Immature natural killer cell (primary cell): Measurements from ENCODE around the gene GRK5. TPM values are rescaled to one million over a fixed set of nuclear protein-coding genes. Genes with fewer than 3 reads are reported as not detected.
"Not testable (repeated sequence)": the region's sequence is repeated elsewhere in the genome, so short reads cannot be mapped to it uniquely, and the experiment has no call there.

Experiments
- DNase-seq, 3 donors: peaks; one replicate each; pipeline ENCODE4 v3.0.0; 2022; ENCODE audit warnings: mixed read lengths in 1 of 3
- H3K27ac Mint-ChIP-seq, 6 donors: one replicate each; pipeline ENCODE4 v1.8.0; 2020; ENCODE audit warnings: mixed read lengths in 6 of 6, mild to moderate bottlenecking in 5 of 6, inconsistent platforms in 4 of 6, moderate library complexity in 3 of 6
- H3K27me3 Mint-ChIP-seq, 3 donors: one replicate each; pipeline ENCODE4 v1.8.0; 2020 to 2021; ENCODE audit warnings: low read depth in 3 of 3, mild to moderate bottlenecking in 3 of 3, mixed read lengths in 3 of 3, moderate library complexity in 3 of 3, inconsistent platforms in 1 of 3
- H3K36me3 Mint-ChIP-seq, 3 donors: one replicate each; pipeline ENCODE4 v1.8.0; 2020; ENCODE audit warnings: mixed read lengths in 3 of 3, inconsistent platforms in 2 of 3, mild to moderate bottlenecking in 2 of 3
- H3K4me1 Mint-ChIP-seq, 2 donors: one replicate each; pipeline ENCODE4 v1.8.0; 2020; ENCODE audit warnings: inconsistent platforms in 2 of 2, mild to moderate bottlenecking in 2 of 2, mixed read lengths in 2 of 2, moderate library complexity in 1 of 2
- H3K4me3 Mint-ChIP-seq, 5 donors: one replicate each; pipeline ENCODE4 v1.8.0; 2020; ENCODE audit warnings: mild to moderate bottlenecking in 5 of 5, mixed read lengths in 5 of 5, inconsistent platforms in 3 of 5, moderate library complexity in 3 of 5
- H3K9me3 Mint-ChIP-seq, 6 donors: one replicate each; pipeline ENCODE4 v1.8.0; 2020; ENCODE audit warnings: mild to moderate bottlenecking in 6 of 6, mixed read lengths in 6 of 6, inconsistent platforms in 4 of 6, moderate library complexity in 3 of 6
- polyA plus RNA-seq, 3 donors: library from polyadenylated mRNA; unstranded; fragments of 300-500 nt; fragmentation: Illumina TruSeq; gene quantifications; one replicate each; pipeline ENCODE4 v1.2.3, GENCODE V29; 2021

The GRK5 gene
- polyA plus RNA-seq, 3 donors from 2014 or later, result 2.1 to 12.4 (median 3.3) TPM

DNA sequence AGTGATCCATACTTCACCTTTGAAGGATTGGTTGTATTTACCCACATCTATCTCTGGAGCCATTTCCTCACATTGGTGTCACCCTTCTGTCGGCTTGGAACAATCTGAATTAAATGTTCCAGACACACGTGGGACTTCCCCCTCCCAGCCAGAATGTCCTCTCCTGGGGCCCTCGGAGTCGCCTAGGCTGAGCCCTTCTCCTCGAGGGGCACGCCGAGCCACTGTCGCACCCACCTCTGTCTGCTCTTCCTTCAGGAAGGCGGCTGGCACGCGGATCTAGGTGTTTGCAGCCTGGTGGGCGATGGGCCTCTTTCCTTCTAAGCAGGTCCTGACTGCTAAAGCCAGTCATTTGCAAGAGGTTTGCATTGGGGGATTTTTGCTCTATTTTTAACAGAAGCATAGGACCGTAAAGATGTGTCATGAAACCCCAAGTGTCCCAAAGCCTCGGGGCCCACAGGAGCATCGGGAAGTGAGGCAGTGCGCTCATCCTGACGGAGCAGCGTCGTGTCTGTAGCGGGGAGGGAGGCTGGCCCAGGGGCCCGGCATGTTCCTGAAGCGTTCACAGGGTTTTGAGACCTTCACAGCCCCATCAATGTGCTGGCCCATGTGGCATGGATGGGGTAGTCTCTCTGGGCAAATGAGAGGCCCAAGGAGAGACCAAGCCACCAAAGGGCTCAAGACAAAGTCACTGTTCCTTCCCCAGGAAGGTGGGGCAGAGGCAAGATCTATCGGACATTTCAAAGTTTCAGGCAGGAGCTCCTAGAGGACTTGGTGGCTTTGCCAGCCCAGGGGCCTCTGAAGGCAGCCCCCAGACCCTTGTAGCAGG, 248.5 kb downstream of the GRK5 start:
- Mint-ChIP-seq H3K4me1 (no peaks in the 10 kb centered on the region), H3K27ac (no peak overlapping the region), H3K36me3 (peaks cover 0 to 11% (median 0%) of the 10 kb centered on the region in 3 donors), H3K27me3 (peaks cover 0 to 3% (median 0%) of the 10 kb centered on the region in 3 donors), H3K9me3 (no peaks in the 10 kb centered on the region), H3K4me3 (no peak overlapping the region)
- no peak for DNase-seq

DNA sequence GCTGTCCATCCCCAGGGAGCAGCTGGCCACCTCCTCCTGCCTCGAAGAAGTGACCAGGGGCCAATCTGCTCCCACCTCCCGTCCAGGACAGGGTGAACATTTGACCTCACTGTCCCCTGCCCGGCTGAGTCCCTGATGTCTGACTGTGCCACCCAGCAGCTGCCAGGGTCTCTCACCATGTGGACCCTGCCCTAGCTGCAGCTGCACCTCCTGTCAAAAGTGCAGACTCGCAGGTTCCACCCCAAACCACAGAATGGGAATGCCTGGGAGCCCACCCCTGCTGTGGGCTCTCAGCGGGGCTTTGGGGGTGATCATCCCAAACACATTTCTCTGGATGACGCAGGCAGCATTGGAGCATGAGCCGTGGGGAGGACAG, 249.1 kb downstream of the GRK5 start:
- DNase-seq, result no peak
- no peak overlapping the region for H3K27ac Mint-ChIP-seq
- no peaks in the 10 kb centered on the region for H3K9me3 Mint-ChIP-seq
- H3K27me3 Mint-ChIP-seq, result peaks cover 0 to 3% (median 0%) of the 10 kb centered on the region in 3 donors
- H3K4me3 Mint-ChIP-seq, result no peak overlapping the region
- peaks cover 0 to 11% (median 0%) of the 10 kb centered on the region in 3 donors for H3K36me3 Mint-ChIP-seq
- no peaks in the 10 kb centered on the region for H3K4me1 Mint-ChIP-seq

DNA sequence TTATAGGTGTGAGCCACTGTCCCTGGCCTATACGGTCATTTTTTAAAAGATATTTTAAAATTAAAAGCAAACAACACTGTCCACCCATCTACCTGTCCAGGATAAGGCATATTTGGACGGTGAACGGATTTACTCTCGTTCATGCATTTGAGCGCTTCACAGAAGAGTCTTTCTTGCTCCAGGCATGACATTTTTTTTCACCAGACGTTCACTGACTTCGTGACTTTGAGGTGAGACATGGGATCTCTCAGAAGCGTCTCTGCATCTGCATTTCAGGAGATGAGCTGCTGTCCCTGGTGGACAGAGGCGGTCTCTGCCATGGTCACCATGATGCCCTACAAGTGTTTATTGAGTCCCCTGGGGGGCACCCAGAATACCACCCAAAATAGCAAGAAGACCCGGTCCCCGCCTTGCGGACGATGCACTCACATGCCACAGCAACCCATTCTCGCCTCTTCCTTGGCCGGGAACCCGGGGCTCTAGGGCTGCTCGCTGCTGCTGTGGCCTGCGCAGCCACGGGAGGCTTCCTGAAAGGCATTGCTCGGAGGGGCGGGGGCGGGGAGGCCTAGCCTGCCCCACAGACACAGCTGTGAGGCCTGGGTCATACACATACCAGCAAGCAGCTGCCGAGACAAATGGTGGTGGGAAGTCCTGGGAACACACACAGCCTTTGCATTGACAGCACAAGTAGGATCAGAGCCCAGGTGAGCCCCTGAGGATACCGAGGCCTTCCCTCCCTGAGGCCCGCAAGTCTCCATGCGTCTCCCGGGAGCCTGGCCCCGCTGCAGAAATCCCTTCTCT, 250.8 kb downstream of the GRK5 start:
- no peak overlapping the region for H3K4me3 Mint-ChIP-seq

DNA sequence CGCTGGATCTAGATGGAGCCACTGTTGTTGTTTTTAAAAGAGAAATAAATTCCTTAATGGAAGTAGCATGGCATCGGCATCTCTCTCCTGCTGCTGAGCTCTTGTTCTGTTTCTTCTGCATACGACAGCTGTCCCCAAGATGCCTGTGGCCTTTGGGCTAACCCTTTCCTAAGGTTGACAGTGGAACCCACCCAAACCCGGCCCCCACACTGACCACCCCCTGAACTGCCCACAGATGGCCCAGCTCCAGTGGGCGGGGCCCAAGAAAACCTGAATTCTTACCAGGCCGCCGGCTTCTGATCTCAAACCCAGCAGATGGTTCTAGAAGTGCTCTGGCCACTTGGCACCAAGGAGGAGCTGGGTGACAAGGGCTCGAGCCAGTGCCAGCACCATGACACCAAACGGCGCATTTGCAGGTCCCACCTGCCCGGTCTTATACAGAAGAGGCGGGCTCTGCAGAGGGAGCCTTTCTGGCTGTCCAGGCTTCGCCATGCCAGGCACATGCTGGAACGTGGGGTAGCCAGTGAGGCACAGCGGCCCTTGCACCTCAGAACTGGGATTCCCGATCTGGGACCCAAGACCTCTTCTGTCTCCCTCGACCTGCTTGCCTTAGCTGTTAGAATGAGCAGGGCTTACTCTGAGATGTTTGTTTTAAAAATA, 252.4 kb downstream of the GRK5 start:
- Mint-ChIP-seq H3K27ac (peak overlapping the region in 1 of 6 donors; percentile 4), H3K9me3 (no peaks in the 10 kb centered on the region), H3K36me3 (peaks cover 0 to 4% (median under 1%) of the 10 kb centered on the region in 3 donors), H3K4me3 (no peak overlapping the region), H3K4me1 (no peaks in the 10 kb centered on the region), H3K27me3 (peaks cover 0 to 9% (median 2%) of the 10 kb centered on the region in 3 donors)
- no peak for DNase-seq

More for the DNA sequence above, 250.8 kb downstream of the GRK5 start:
- H3K27me3 Mint-ChIP-seq, result peaks cover 0 to 9% (median 2%) of the 10 kb centered on the region in 3 donors
- H3K4me1 Mint-ChIP-seq, result no peaks in the 10 kb centered on the region
- no peak for DNase-seq
- H3K27ac Mint-ChIP-seq, result no peak overlapping the region
- H3K9me3 Mint-ChIP-seq, result no peaks in the 10 kb centered on the region
- peaks cover 0 to 11% (median 4%) of the 10 kb centered on the region in 3 donors for H3K36me3 Mint-ChIP-seq

DNA sequence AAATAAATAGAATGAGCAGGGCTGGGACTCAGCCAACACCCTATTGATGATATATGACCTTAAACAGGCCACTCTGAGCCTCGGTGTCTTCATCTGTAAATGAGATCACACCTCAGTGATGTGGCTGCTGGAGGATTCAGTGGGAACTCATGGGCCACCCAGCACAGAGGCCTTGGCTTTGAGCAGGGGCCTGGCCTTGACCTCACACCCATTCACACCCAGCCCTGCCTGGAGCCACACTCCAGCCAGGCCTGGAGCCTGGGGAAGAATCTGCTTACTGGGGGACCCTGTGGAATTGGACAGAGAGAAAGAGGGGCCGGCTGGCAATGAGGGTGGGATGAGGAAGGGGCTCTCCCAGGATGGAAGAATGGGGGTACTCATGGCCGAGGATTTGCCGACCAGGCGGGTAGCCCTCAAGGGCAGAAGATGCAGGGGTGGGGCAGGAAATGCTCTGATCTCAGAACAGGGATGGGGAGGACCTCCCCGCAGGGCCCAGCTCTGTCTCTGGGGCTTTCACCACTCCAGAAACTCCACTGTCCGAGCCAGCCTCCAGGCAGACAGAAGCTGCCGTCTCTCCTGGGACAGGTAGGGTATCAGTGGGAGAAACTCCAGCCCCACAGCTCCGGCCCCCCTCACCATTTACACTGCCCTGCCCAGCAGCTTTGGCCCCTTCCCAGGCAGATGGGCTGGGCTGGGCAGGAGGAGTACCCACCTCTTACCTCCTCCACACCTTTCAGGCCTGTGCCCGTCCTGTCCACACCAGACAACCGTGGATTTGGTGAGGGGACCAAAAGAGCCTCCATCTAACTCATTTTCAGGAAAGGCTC, 253.2 kb downstream of the GRK5 start:
- Mint-ChIP-seq H3K36me3 (peaks cover 0 to 9% (median 0%) of the 10 kb centered on the region in 3 donors), H3K9me3 (no peaks in the 10 kb centered on the region), H3K4me3 (no peak overlapping the region), H3K4me1 (peaks cover 0 to 1% of the 10 kb centered on the region in 2 donors), H3K27me3 (peaks cover 2 to 9% (median 5%) of the 10 kb centered on the region in 3 donors), H3K27ac (no peak overlapping the region)
- DNase-seq, result no peak

DNA sequence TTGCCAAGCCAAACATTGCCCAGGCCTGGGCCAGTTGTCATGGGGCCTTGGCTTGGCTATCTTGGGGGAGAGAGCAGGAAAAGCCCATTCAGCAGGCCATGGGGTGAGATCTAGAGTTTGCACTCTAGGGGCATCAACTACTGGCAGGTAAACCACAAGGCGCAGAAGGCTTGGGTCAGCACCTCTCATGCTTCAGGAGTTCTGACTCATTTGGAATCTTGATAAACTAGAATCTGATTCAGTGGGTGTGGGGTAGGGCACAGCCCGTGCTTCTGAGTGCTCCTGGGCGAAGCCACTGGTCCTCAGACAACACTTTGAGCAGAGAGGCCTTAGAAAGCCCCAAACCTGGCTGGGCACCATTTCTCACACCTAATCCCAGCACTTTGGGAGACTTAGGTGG, 254.0 kb downstream of the GRK5 start:
- Mint-ChIP-seq H3K36me3 (peaks cover 0 to 11% (median 0%) of the 10 kb centered on the region in 3 donors), H3K9me3 (no peaks in the 10 kb centered on the region), H3K27me3 (peaks cover 2 to 9% (median 7%) of the 10 kb centered on the region in 3 donors), H3K27ac (no peak overlapping the region), H3K4me1 (peaks cover 2 to 9% of the 10 kb centered on the region in 2 donors), H3K4me3 (no peak overlapping the region)
- DNase-seq, result no peak

DNA sequence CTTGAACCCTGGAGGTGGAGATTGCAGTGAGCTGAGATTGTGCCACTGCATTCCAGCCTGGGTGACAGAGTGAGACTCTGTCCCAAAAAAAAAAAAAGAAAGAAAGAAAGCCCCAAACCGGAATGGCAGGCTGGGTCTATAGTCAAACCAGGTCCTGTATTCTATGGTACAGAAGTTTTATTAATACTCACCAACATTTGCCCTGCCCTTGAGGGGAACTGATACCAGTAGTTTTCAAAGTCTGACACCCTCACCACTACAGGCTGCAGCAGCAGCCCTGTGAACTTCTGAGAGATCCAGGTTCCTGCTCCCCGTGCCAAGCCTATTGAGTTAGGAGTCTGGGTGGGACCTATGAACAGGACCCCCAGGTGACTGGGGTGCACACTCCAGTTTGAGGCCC, 254.6 kb downstream of the GRK5 start:
- Mint-ChIP-seq H3K27ac (peak overlapping the region in 1 of 6 donors; percentile 38), H3K27me3 (peaks cover 2 to 9% (median 7%) of the 10 kb centered on the region in 3 donors), H3K9me3 (no peaks in the 10 kb centered on the region), H3K4me1 (peaks cover 7 to 15% of the 10 kb centered on the region in 2 donors), H3K36me3 (peaks cover 0 to 11% (median 0%) of the 10 kb centered on the region in 3 donors), H3K4me3 (no peak overlapping the region)
- DNase-seq, result no peak

DNA sequence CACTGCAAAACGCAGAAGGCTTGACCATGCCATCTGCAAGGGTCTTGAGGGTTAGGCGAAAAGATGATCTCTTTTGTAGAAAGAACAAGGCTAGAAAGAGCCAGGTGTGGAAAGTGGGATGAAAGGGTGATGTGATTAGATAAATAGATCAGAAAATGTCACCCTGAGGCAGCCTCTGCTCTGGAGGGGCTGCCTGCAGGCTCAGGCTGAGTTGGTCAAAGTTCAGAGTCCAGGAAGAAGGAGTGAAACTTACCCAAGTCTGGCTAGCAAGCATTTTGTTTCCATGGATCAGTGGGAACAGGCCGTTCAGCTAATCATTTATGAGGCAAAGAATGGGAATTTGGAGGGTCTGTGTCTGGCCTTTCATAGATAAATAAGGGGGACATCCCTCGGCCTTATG, 255.4 kb downstream of the GRK5 start:
- Mint-ChIP-seq H3K9me3 (no peaks in the 10 kb centered on the region), H3K4me1 (peaks cover 9 to 18% of the 10 kb centered on the region in 2 donors), H3K36me3 (peaks cover 0 to 11% (median 0%) of the 10 kb centered on the region in 3 donors), H3K27ac (peak overlapping the region in 2 of 6 donors; percentile 6 to 52), H3K4me3 (no peak overlapping the region), H3K27me3 (peaks cover 2 to 9% (median 7%) of the 10 kb centered on the region in 3 donors)
- DNase-seq, result no peak

DNA sequence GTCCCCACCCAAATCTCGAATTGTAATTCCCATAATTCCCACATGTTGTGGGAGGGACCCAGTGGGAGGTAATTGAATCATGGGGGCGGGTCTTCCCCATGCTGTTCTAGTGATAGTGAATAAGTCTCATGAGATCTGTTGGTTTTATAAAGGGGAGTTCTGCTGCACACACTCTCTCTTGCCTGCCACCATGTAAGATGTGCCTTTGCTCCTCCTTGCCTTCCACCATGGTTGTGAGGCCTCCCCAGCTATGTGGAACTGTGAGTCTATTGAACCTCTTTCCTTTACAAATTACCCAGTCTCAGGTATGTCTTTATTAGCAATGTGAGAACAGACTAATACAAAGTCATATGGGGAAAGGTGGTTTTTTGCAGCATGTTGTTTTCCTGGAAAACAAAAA, 255.8 kb downstream of the GRK5 start:
- H3K27ac Mint-ChIP-seq, H3K9me3 Mint-ChIP-seq, H3K4me3 Mint-ChIP-seq, DNase-seq, H3K27me3 Mint-ChIP-seq: not testable (repeated sequence)
- H3K36me3 Mint-ChIP-seq, result peaks cover 0 to 11% (median 0%) of the 10 kb centered on the region in 3 donors
- peaks cover 9 to 18% of the 10 kb centered on the region in 2 donors for H3K4me1 Mint-ChIP-seq

DNA sequence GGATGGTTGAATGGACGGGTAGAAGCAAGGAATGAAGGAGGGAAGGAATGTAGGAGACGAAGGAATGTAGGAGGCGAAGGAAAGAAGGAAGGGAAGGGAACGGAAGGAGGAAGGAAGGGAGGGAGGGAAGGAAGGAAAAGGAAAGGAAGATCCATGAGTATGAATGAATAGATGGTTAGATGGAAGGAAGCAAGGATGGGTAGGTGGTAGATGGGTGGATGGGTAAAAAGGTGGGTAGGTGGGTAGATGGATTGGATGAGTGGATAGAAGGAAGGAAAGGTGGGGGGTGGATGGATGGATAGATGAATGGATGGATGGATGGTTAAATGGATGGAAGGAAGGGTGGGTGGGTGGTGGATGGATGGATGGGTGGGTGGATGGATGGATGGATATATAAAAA, 257.7 kb downstream of the GRK5 start:
- DNase-seq, result no peak
- Mint-ChIP-seq H3K4me1 (peaks cover 9 to 18% of the 10 kb centered on the region in 2 donors), H3K27ac (peak overlapping the region in 1 of 6 donors; percentile 41), H3K36me3 (peaks cover 0 to 11% (median 0%) of the 10 kb centered on the region in 3 donors), H3K4me3 (no peak overlapping the region), H3K9me3 (no peaks in the 10 kb centered on the region), H3K27me3 (peaks cover 3 to 7% (median 5%) of the 10 kb centered on the region in 3 donors)

DNA sequence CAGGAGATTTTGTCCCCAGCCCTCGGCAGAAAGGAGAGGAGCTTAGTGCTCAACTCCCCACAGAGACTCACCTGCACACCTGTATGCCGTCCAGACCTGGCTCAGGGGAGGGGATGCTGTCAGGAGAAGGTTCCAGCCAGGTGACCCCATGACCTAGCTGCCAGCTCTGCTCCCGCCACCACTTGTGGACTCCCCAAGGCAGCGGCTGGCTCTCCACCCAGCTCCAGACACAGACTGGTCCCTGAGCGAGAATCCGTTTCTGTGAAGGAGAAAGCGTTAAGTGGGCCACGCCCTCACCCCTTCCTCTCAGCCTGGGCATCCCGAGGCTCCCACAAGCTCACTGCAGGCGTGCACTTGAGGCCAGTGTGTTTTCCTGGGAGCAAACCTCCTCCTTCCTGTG, 258.7 kb downstream of the GRK5 start:
- Mint-ChIP-seq H3K27me3 (peaks cover 4 to 7% (median 5%) of the 10 kb centered on the region in 3 donors), H3K36me3 (peaks cover 0 to 11% (median 0%) of the 10 kb centered on the region in 3 donors), H3K4me3 (no peak overlapping the region), H3K27ac (no peak overlapping the region), H3K9me3 (no peaks in the 10 kb centered on the region), H3K4me1 (peaks cover 9 to 18% of the 10 kb centered on the region in 2 donors)
- no peak for DNase-seq

DNA sequence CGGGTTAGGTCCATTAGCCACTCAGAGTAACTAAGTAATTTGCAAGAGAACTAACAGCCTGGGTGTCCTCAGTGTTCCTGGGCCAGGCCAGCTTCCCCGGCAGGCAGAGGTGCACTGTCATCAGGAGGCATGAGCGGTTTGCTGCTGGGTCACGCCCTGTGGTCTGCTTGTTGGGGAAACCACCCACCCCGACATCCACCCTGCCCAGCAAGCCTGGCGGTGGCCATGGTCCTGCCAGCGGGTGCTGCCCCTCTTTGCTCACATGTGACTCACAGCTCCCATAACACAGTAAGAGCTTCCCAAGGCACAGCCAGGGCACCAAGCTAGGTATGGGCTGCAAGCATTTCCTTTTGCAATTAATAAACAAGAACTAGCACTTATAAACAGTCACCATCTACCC, 259.3 kb downstream of the GRK5 start:
- Mint-ChIP-seq H3K4me3 (peak overlapping the region in 2 of 5 donors; percentile 48 to 57), H3K27ac (peak overlapping the region in 2 of 6 donors; percentile 31 to 38), H3K36me3 (peaks cover 0 to 11% (median 0%) of the 10 kb centered on the region in 3 donors), H3K9me3 (no peaks in the 10 kb centered on the region), H3K4me1 (peaks cover 9 to 18% of the 10 kb centered on the region in 2 donors), H3K27me3 (peaks cover 4 to 7% (median 5%) of the 10 kb centered on the region in 3 donors)
- peak; percentile 25 to 45 (median 38) for DNase-seq
